Measurements from ENCODE around the gene SLC34A3.
"Not testable (repeated sequence)": the region's sequence is repeated elsewhere in the genome, so short reads cannot be mapped to it uniquely, and the experiment has no call there.

SLC34A3 gene

GRCh38 chr9:137231372-137232039 lies 805 bp downstream of the SLC34A3 start:
- no peak for DNase-seq

- no peak for DNase-seq
Observed at GRCh38 chr9:137232101-137232500, 1.4 kb downstream of the SLC34A3 start.

GRCh38 chr9:137232510-137232909 lies 1.8 kb downstream of the SLC34A3 start:
- no peak for DNase-seq

DNA sequence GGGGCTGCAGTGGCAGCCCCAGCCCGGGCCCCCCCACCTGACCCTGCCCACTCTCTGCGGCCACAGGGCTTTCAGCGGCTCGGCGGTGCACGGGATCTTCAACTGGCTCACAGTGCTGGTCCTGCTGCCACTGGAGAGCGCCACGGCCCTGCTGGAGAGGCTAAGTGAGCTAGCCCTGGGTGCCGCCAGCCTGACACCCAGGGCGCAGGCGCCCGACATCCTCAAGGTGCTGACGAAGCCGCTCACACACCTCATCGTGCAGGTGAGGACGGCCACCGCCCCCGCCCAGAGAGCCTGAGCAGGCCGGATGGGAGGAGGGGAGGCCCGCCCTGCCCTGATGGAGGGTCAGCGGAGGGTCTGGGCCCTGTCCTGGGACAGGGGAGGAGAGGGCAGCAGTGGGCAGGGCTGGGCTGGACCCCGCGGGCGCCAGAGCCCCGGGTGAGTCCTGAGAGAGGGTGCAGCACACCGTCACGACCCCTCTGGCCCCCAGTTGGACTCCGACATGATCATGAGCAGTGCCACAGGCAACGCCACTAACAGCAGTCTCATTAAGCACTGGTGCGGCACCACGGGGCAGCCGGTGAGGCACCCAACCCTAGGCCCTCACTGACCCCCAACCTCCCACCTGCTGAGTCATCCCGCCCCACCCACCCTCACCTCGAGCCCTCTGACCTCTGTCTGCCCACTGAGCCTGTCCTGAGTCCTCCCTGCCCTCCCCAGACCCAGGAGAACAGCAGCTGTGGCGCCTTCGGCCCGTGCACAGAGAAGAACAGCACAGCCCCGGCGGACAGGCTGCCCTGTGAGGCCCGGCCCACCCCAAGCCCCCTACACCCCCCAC lies 2.7 kb downstream of the SLC34A3 start:
- DNase-seq, result no peak

DNA sequence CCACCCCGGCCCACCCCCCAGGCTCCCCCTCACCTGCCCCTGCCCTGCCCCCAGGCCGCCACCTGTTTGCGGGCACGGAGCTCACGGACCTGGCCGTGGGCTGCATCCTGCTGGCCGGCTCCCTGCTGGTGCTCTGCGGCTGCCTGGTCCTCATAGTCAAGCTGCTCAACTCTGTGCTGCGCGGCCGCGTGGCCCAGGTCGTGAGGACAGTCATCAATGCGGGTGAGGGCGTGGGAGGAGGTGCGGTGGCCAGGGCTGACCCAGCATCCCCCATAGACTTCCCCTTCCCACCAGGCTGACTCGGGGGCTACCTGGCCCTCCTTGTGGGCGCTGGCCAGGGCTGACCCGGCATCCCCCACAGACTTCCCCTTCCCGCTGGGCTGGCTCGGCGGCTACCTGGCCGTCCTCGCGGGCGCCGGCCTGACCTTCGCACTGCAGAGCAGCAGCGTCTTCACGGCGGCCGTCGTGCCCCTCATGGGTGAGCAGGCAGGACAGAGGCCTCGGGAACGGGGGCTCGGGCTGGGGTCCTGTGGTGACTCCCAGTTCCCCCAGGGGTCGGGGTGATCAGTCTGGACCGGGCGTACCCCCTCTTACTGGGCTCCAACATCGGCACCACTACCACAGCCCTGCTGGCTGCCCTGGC lies 3.5 kb downstream of the SLC34A3 start:
- no peak for DNase-seq

DNA sequence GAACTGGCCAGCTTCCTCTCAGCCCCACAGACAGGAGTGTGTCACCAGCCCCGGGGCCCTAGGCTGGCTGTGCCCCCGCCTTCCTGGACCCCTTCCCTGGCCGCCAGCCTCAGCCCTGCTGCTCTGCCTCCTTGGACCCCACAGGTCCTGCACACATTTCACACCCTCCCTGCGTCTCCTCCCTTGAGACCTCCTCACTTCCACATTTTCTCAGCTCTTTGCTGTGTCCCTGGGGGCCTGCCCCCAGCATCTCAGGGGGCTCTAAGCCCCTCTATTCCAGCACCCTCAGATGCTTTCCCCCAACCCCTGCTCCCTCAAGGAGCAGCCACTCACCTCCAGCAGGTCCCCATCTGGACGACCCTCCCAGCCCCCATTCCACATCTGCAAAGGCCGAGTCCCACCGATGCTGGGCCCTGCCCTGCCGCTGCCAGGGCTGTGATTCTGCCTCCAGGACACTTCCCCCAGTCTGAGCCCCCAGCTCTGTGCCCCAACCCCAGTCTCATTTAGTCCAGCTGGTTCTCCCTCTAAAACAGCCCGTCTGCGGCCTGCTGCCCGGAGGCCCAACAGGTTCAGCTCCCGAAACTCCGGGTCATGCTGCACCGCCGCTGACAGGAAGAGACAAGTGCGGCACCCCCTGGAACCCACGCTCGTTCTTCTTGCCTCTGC lies 4.2 kb downstream of the SLC34A3 start:
- no peak for DNase-seq

DNA sequence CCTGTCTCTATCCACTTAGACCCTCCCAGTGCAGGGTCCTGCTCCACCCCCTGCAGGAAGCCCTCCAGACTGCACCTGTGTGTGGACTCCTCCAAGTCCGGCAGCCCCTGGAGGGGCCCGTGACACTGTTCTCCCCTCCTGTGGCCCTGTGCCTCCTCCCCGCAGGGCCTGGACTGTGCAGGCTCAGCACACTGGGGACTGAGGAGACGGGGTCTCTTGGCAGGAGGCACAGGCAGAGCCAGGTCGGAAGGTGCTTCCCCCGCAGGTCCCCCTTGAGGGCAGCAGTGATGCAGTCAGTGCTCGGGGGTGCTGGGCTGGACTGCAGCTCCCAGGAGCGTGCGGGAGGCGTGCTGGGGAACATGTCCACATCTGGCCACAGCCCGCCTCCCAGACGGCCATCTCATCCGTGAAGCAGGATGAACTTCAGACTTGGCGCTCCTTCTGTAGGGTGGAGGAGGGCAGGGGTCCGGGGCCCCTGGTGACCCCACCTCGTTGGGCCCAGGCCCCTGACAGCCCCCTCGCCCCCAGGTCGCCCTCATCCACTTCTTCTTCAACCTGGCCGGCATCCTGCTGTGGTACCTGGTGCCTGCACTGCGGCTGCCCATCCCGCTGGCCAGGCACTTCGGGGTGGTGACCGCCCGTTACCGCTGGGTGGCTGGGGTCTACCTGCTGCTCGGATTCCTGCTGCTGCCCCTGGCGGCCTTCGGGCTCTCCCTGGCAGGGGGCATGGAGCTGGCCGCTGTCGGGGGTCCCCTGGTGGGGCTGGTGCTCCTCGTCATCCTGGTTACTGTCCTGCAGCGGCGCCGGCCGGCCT lies 4.9 kb downstream of the SLC34A3 start:
- no peak for DNase-seq

DNA sequence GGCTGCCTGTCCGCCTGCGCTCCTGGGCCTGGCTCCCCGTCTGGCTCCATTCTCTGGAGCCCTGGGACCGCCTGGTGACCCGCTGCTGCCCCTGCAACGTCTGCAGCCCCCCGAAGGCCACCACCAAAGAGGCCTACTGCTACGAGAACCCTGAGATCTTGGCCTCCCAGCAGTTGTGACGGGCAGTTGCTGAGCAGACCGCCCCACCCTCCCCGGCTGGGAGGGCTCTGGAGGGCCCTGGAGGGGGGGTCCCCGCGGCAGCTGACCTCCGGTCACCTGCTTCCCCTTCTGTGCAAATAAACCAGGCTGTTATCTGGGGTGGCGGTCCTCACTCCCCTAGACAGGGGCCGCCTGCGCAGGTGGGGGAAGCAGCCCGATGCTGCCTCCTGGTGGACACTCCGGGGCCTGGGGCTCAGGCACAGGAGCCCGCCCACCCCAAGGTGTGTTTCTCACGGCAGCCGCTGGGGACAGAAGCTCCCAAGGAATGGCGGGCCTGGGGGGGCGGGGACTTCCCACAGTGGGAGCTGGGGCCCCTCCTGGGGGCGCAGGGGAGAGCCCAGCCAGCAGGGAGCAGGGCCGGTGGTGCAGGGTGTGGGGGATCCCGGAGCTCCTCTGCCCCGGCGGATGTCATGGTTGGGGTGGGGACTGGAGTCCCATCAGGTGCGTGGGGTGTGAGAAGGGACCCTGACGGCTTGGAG lies 5.7 kb downstream of the SLC34A3 start:
- peak; percentile 95 for DNase-seq

DNA sequence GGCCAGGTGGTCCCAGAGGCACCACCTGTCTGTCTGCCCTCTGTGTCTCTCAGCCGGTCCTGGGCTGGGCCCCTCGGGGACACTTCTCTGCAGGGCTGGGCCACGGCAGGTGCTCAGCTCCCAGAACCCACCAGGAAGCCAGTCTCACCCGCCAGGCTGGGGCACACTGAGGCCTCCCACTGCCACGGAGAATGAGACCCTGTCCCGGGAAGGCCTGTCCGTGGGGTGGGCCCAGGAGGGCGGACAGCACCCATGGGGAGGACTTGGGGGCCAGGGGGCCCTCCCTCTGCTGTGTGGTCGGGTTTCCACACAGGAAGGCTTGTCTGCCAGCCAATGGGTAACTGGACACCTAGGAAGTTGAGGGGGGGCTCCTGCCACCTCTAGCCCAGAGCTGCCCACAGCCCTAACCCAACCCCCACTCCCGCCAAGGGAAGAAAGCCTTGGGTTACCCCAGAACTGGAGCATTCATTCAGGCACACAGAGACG lies 6.3 kb downstream of the SLC34A3 start:
- DNase-seq, result no peak

GRCh38 chr9:137237759-137238726 lies 7.3 kb downstream of the SLC34A3 start:
- peak; percentile 30 for DNase-seq

GRCh38 chr9:137239541-137240200 lies 9.0 kb downstream of the SLC34A3 start:
- not testable (repeated sequence) for DNase-seq

DNA sequence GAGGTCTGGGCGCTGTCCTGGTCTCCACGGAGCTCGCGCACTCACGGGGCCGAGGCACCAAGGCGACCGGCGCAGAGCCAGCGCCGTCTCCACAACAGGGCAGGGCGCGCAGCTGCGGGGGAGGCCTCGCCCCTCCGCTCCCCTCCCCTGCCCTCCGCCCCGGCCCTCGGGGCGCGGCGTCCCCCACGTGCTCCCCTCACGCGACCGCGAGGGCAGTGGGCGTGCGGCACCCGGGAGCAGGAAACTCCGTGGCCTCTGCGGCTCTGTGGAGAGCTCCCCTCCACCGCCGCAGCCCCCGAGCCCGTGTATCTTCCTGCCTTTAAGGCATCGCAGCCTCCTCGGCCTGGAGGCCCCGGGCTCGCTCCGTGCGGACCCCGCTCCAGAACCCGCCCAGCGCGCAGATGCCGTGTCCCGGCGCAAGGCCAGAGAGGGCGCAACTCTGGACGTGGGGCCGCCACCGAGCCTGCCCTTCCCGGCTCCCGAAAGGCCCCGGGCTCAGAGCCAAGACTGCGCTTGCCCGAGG lies 9.7 kb downstream of the SLC34A3 start:
- DNase-seq, result no peak

GRCh38 chr9:137240841-137241489 lies 10.3 kb downstream of the SLC34A3 start, which contains the start of gene TUBB4B:
Gene TUBB4B (plus strand): TSS chr9:137241287. CDS start chr9:137241361, 74 bp downstream.
- DNase-seq, result peak; percentile 100

- DNase-seq, result peak; percentile 50
Observed at GRCh38 chr9:137241490-137242268, 11.0 kb downstream of the SLC34A3 start.

DNA sequence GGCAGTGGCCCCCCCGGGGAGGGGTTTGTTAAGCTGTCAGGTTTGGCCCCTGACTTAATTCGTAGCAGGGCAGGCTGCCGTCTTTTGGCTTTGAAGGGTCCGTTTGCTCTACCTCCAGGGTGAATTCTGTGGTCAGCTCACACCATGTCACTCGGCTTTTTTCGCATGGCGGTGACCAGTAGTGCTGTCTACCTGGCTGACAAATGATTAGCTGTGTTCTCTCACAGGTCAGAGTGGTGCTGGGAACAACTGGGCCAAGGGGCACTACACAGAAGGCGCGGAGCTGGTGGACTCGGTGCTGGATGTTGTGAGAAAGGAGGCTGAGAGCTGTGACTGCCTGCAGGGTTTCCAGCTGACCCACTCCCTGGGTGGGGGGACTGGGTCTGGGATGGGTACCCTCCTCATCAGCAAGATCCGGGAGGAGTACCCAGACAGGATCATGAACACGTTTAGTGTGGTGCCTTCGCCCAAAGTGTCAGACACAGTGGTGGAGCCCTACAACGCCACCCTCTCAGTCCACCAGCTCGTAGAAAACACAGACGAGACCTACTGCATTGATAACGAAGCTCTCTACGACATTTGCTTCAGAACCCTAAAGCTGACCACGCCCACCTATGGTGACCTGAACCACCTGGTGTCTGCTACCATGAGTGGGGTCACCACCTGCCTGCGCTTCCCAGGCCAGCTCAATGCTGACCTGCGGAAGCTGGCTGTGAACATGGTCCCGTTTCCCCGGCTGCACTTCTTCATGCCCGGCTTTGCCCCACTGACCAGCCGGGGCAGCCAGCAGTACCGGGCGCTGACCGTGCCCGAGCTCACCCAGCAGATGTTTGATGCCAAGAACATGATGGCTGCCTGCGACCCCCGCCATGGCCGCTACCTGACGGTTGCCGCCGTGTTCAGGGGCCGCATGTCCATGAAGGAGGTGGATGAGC lies 11.8 kb downstream of the SLC34A3 start:
- no peak for DNase-seq

- DNase-seq, result not testable (repeated sequence)
Observed at GRCh38 chr9:137243266-137243625, 12.5 kb downstream of the SLC34A3 start.

Measured in eye (tissue), 1 donor.